IPS DF 4.7 (cell line): ENCODE data around the gene ADCY1.

Source experiments
- DNase-seq: peaks from one replicate; pipeline ENCODE4 v3.0.0-alpha.2; 2013; ENCODE audit warnings: low spot score; ENCODE audit errors: extremely low read depth

Gene ADCY1

GRCh38 chr7:45663167-45663921 is 89.2 kb downstream of the ADCY1 start:
- peak; percentile 11 for DNase-seq

GRCh38 chr7:45663965-45664633 is 89.9 kb downstream of the ADCY1 start:
- no peak for DNase-seq

DNA sequence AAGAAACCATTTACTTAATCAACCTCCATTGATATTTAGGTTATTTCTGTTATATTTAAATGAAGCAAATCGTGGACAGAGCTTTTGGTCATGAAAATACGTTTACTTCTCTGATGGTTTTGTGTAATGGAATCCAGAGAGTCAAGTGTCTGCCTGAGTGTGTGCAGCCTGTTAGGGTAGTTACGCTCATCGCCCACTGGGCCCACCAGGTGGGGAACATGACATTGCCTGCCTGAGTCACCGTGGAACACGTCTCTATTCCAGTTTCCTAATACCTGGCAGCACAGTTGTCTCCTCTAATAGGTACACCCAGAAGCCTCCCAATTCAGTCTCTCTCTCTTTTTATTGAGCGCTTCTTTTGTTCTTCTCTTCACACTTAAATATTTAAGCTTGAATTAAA is 91.0 kb downstream of the ADCY1 start:
- DNase-seq, result no peak

DNA sequence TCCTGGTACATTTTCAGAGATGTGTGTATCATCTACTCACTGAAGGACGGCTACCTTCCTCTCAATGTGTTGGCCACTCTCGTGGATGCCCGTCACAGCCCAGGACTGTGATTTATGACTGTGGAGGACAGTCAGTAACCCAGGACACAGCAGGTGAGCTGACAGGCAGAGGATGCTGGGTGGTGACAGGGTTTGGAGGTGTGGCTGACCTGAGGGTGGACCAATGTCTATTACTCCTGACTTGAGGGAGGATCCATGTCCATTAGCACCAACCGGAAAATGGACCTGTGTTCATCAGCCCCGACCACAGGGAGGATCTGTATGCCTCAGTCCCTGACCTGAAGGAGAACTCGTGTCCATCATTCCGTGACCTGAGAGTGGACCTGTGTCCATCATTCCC is 96.1 kb downstream of the ADCY1 start:
- DNase-seq, result no peak

DNA sequence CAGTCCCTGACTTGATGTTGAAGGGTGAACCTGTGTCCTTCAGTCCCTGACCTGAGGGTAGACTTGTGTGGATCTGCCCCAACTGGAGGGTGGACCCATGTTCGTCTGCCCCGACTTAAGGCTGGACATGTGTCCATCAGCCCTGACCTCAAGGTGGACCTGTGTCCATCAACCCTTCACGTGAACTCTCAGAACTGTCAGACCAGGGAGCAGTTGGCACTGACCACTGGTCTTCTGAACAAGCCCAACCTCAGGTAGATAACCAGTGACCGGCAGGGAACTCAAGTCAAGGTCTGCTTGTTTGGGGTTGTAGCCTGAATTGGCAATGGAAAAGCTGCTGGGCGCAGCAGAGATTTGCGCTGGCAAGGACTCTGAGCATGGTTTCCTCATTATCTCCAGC is 96.5 kb downstream of the ADCY1 start:
- no peak for DNase-seq

- no peak for DNase-seq
Observed at GRCh38 chr7:45677311-45677900, 103.2 kb downstream of the ADCY1 start.

DNA sequence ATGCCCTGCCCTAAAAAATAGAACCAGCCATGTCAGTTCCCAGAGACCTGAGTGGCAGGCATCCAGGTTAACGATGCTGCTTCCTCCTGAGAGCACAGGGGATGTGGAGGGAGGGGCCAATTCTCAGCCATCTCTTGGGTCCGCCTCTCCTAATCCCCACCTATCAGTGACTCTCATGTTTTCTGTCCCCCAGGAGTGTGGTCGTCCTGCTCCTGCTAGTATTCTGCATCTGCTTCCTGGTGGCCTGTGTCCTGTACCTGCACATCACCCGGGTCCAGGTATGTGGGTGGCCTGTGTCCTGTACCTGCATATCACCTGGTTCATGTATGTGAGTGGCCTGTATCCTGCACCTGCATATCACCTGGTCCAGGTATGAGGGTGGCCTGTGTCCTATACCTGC is 105.3 kb downstream of the ADCY1 start:
- DNase-seq, result no peak

DNA sequence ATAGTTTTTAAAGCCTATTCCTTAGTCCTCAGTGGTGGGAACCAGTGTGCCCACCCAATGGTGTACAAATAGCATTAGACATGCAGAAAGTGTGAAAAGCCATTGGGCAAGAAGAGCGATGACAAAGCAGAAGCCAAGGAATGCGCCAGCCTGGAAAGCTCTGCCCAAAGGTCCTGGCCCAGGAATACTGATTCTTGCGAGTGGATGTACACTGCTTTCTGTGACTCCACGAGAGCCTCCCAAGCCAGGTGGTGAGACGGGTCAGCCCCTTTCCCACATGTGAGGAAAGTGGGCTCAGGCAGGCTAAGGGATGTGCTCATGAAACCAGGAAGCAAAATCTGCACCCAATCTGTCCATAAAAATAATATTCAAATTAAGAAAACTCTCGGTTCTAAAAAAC is 106.6 kb downstream of the ADCY1 start:
- no peak for DNase-seq

GRCh38 chr7:45681596-45682357 is 107.6 kb downstream of the ADCY1 start:
- DNase-seq, result no peak

GRCh38 chr7:45682358-45682735 is 108.2 kb downstream of the ADCY1 start:
- DNase-seq, result no peak

DNA sequence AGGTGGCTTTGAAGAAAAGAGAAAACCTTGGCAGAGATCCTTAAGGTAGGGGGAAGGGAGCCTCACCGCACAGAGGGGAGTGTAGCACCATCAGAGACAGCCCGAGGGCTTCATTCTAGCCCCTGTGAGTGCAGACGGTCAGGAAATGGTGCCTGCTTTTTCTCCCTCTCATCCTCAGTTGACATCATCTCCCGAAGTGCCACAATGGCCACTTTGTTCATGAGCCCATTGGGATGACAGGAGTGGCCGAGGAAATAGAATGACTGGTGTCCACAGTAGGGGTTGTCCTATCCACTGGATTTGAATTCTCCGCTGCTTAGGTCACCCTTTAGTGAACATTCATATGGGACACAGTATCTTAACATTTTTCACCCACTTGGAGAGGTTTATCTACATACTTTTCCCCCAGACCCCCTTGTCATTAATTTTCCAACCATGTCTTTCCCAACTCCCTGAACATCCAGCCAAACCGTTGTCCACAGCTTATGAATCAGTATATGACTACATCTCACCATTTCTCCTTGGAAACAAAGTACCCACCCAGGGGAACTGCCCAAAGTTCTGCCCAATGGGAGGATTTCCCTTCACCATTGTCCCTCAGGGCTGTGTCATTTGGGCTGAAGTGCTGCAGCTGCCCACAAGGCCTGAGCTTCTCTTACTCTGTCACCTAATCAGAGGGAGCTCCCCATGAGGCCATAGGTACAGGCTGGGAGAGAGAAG is 108.8 kb downstream of the ADCY1 start:
- DNase-seq, result no peak

GRCh38 chr7:45683556-45684148 is 109.5 kb downstream of the ADCY1 start:
- DNase-seq, result no peak

DNA sequence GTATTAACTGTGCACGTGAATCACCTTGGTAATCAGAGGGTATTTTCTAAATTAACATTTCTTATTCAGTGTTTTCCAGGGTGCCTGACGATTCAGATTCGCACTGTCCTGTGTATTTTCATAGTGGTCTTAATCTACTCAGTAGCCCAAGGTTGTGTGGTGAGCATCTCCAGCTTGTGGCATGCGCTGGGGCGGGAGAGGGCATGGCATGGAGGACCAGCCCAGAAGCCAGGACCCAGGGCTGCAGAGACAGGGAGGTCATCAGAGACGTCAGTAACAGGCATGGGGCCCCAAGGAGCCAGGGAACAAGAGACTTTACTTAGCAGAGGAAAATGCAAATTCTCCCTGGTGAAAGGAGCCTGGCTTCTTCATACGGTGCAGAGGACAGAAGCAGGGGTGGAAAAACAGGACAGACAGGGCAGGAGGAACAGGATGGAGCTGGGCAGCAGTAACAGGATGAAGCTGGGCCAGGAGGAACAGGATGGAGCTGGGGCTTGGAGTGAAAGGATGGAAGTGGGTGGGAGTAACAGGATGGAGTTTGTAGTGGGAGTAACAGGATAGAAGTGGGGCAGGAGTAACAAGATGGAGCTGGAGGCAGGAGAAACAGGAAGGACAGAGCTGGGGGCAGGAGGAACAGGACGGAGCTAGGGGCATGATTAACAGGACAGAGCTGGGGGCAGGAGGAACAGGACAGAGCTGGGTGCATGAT is 110.9 kb downstream of the ADCY1 start:
- DNase-seq, result no peak

DNA sequence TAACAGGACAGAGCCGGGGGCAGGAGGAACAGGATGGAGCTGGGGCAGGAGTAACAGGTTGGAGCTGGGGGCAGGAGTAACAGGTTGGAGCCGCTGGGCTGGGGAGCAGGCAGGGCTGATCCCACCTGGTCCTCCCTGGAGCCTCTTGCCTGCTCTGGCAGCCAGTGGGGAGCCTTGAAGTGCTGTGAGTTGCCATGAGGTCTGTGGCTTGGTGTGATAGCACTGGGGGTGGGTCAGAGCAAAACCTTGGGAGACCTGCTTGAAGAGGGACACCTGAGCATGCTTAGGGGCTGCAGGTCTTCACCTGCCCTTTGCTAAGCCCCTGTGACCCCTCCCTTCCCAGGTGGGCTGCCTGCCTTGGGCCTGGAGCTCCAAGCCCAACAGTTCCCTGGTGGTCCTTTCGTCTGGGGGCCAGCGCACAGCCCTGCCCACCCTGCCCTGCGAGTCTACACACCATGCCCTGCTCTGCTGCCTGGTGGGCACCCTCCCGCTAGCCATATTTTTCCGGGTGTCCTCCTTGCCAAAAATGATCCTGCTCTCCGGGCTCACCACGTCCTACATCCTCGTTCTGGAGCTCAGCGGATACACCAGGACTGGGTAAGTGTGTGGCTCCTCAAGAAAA is 111.6 kb downstream of the ADCY1 start:
- no peak for DNase-seq

- DNase-seq, result no peak
Observed at GRCh38 chr7:45686441-45687184, 112.4 kb downstream of the ADCY1 start.

DNA sequence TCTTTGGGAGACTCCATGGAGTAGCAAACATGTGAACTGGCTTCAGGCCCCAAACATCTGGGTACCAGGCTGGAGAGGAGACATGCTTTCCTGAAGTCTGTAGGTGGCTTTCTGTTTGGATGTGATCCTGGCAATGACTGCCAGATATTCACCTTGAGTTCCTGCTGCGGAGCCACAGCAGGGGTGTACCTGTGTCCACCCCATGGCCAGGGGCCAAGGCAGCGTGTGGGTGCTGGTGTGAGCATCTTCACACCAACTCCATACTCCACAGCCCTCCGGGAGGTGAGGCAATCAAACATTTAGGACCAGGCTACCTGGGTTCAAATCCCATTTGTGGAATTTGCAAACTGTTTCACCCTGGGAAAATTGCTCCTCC is 113.0 kb downstream of the ADCY1 start:
- DNase-seq, result no peak

- DNase-seq, result no peak
Observed at GRCh38 chr7:45687721-45688120, 113.6 kb downstream of the ADCY1 start.

- DNase-seq, result no peak
Observed at GRCh38 chr7:45688382-45688781, 114.2 kb downstream of the ADCY1 start.
